Kidney tubule cell (primary cell): ENCODE measurements around the gene OR5D16.
"Not testable (repeated sequence)": the region's sequence is repeated elsewhere in the genome, so short reads cannot be mapped to it uniquely, and the experiment has no call there.

Source experiments
- DNase-seq: peaks from one replicate; pipeline ENCODE4 v3.0.0-alpha.2; 2018; ENCODE audit warnings: low spot score

OR5D16 gene

DNA sequence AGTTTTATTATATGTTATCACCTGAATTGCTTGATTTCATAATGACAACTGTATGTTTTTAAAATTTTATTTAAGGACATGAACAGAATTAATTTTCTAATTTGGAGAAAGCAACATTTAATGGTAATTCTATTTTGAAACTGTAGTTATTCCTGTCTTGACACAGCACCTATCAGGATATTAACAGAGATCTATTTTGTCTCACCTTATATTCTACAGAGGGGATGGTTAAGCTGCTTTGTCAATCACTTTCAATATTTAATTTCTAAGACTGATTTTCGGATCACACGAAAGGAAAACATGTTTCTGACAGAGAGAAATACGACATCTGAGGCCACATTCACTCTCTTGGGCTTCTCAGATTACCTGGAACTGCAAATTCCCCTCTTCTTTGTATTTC, at the start of gene OR5D16:
Gene OR5D16 (plus strand): TSS at position 301 of the 400 bp plus-strand sequence. CDS start 0 bp downstream, at position 301.
- no peak for DNase-seq

DNA sequence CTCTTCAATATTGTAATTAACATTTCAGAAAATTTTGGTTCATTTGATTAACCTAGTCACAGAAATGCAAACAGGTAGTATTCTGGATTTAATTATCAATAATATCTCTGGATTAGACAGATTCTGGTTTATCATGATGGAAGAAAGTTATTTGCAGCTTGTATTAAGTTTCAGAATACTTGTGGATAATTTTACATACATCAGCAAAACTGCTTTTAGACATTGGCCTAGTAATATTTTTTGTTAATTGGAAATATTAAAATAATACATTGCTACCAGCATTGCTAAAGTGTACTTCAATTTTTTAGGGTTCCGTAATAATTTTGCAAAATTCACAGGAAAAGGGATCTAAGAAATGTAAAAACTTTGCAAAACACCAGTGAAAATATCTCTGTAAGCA, 46.9 kb upstream of the OR5D16 start:
- no peak for DNase-seq

- DNase-seq, result no peak
Measured at GRCh38 chr11:55793321-55793720, 45.2 kb upstream of the OR5D16 start.

GRCh38 chr11:55795256-55795655, 43.3 kb upstream of the OR5D16 start, which contains the start of gene OR5D14:
OR5D14 (plus strand) TSS chr11:55795556; CDS start chr11:55795556, 0 bp downstream.
- DNase-seq, result no peak

DNA sequence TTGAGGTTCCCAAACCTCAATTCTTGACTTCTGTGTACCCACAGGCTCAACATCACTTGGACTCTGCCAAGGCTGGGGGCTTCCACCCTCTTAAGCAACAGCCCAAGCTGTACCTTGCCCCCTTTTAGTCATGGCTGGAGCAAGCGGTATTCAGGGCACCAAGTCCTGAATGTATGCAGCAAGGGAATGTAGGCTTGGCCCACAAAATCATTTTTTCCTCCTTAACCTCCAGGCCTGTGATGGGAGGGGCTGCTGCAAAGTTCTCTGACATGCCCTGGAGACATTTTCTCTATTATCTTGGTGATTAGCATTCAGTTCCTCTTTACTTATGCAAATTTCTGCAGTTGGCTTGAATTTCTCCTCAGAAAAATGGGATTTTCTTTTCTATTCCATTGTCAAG, 32.3 kb upstream of the OR5D16 start:
- no peak for DNase-seq

DNA sequence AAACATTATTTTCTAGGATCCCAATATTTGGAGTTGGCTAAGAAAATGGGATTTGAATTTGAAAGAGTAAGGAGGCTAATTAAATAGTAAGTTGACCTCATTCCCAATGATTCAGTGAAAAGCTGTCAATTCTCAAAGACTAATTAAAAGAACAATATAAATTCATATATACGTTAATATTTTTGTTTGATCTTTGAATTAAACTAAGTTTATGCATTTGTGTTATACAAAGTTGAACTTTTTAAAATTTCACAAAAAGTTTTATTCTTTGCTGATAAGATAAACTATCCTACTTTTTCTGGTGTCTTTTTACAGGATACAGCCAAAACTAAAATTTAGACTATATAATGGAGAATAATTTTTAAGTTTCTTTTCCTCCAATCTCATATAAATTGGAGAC, 27.5 kb upstream of the OR5D16 start, which contains the start of gene OR5L1:
Gene OR5L1 (plus strand): TSS at position 301 of the 400 bp plus-strand sequence. CDS start 100 bp downstream, outside the sequence.
- DNase-seq, result no peak

GRCh38 chr11:55819330-55819729, 19.2 kb upstream of the OR5D16 start, which contains the start of gene OR5D18:
OR5D18 (plus strand) TSS chr11:55819630; CDS start chr11:55819630, 0 bp downstream.
- no peak for DNase-seq

GRCh38 chr11:55826919-55827318, 11.6 kb upstream of the OR5D16 start, which contains the start of gene OR5L2:
OR5L2 (plus strand) TSS chr11:55827219; CDS start chr11:55827219, 0 bp downstream.
- DNase-seq, result no peak

- DNase-seq, result no peak
Measured at GRCh38 chr11:55847453-55847852, 8.9 kb downstream of the OR5D16 start.

DNA sequence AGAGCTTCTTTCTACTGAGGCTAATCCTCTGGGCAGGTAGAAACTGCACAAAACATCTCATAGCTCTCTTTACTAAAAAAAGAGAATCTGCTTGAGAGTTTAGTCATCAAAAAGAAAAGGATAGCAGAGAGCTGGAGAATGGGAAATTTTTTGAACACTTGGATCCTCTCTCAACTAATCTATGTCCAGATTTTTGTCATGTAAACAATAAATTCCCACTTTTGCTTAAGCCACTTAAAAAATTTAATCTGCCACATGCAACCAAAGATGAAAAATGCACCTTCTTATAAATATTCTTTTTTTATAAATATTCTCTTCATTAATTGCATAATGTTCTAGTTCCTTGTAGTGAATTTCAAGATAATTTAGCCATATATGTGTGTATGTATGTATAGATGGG, 10.5 kb downstream of the OR5D16 start:
- DNase-seq, result no peak

GRCh38 chr11:55852141-55852540, 13.6 kb downstream of the OR5D16 start:
- DNase-seq, result no peak

GRCh38 chr11:55854704-55855103, 16.2 kb downstream of the OR5D16 start:
- no peak for DNase-seq

GRCh38 chr11:55867354-55867753, 28.8 kb downstream of the OR5D16 start:
- DNase-seq, result not testable (repeated sequence)

DNA sequence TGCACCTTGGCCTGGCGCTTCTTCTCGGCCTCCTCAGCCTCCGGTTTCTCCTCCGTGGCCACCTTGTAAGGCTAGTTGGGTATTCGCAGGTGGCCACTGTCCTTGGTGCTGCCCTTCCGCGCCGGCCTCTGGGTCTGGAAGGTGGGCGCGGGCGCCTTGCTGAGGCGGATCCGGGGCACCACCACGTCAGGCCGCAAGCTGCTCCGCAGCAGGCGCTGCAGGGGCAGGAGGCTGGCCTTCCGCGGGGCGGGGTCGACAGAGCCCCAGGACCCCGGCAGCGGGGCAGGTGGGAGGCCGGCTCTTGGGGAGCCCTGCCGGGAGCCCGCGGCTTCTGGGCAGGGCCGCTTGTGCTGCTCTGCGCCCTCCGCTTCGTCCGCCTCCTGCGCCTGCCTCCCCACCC, 34.2 kb downstream of the OR5D16 start:
- not testable (repeated sequence) for DNase-seq

GRCh38 chr11:55873146-55873545, 34.6 kb downstream of the OR5D16 start:
- not testable (repeated sequence) for DNase-seq

DNA sequence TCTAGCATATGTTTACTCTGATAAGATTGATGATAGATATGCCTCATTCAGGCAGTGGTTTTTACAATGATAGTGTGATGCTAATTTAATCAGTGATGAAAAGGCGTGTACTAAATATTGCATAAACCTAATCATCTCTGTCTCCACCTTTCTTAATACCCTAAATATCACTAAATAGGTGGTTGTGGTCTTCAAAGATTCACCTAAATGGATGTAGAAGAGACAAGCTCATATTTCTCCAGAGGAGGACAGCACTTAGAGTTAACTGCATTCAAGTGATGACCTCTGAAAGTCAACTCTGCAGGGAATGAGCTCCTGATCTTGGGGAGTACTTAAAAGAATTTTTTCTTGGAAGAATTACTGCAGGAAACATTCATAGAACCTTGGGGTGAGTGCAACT, 44.4 kb downstream of the OR5D16 start, which contains the start of gene TRIM51:
Gene TRIM51 (plus strand): TSS at position 301 of the 400 bp plus-strand sequence. CDS start 2,132 bp downstream, outside the sequence.
- DNase-seq, result not testable (repeated sequence)

DNA sequence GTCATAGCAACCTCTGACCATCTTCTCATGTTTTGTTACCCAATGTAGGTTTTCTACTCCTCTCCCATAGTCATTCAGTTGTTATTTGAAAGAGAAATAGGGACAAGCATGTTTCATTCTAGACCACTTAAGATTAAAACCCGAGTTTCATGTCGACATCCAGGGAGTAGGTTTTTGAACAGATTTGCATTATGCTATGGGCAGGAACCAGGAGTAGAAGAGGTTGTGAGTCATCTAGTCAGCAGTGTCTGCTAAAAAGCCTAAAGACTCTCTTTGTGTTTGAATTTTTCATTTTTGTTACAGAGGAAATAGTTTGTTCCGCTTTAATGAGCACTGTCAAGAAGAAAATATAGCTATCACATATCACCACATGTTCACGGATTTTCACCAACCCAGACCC, 46.4 kb downstream of the OR5D16 start:
- not testable (repeated sequence) for DNase-seq

DNA sequence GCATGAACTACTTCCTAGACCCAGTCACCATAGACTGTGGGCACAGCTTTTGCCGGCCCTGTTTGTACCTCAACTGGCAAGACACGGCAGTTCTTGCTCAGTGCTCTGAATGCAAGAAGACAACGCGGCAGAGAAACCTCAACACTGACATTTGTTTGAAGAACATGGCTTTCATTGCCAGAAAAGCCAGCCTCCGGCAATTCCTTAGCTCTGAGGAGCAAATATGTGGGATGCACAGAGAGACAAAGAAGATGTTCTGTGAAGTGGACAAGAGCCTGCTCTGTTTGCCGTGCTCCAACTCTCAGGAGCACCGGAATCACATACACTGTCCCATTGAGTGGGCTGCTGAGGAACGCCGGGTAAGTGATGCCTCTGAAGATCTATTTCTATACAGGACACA, 46.9 kb downstream of the OR5D16 start:
- not testable (repeated sequence) for DNase-seq
